HepG2 (cell line): ENCODE data around the gene AADAT.

Experiments
- ARNT ChIP-seq: fragments of 450-650 bp; IDR thresholded peaks from 2 replicates; pipeline ENCODE4 v1.6.1; 2017
- CHD2 ChIP-seq: IDR thresholded peaks from 2 replicates; pipeline ENCODE4 v1.6.1; 2011; ENCODE audit warnings: low read depth, low read length, improper control_type of control experiment
- PHF21A ChIP-seq: sonication (generic); formaldehyde crosslinking; IDR thresholded peaks from 2 replicates; pipeline ENCODE4 v1.5.0; 2020; ENCODE audit warnings: mild to moderate bottlenecking, missing genetic modification reagents
- ZBTB21 ChIP-seq: sonication (generic); formaldehyde crosslinking; IDR thresholded peaks from 2 replicates; pipeline ENCODE4 v1.4.0; 2020; ENCODE audit warnings: missing genetic modification reagents
- ZNF138 ChIP-seq: sonication (generic); formaldehyde crosslinking; IDR thresholded peaks from 2 replicates; pipeline ENCODE4 v1.5.0; 2020; ENCODE audit warnings: mild to moderate bottlenecking, low read depth, missing genetic modification reagents
- ZNF572 ChIP-seq: sonication (generic); formaldehyde crosslinking; IDR thresholded peaks from 2 replicates; pipeline ENCODE4 v1.5.1; 2020; ENCODE audit warnings: mild to moderate bottlenecking, missing genetic modification reagents
- ZNF761 ChIP-seq: sonication (generic); formaldehyde crosslinking; conservative IDR thresholded peaks from 2 replicates; pipeline ENCODE4 v1.4.0; 2020; ENCODE audit warnings: mild to moderate bottlenecking, missing genetic modification reagents
- TF ChIP-seq, protein P1 (sequence below): sonication (generic); formaldehyde crosslinking; IDR thresholded peaks from 2 replicates; pipeline ENCODE4 v1.4.0; 2020; ENCODE audit warnings: missing genetic modification reagents, borderline replicate concordance

GRCh38 chr4:170014359-170015011 lies 75.3 kb downstream of the AADAT start:
- TF ChIP-seq ZNF138 (CRISPR knock-in tag): no peak
- no peak for TF ChIP-seq PHF21A (CRISPR knock-in tag)
- no peak for TF ChIP-seq ZBTB21
- no peak for TF ChIP-seq CHD2
- no peak for TF ChIP-seq ARNT
- TF ChIP-seq, protein P1, sequence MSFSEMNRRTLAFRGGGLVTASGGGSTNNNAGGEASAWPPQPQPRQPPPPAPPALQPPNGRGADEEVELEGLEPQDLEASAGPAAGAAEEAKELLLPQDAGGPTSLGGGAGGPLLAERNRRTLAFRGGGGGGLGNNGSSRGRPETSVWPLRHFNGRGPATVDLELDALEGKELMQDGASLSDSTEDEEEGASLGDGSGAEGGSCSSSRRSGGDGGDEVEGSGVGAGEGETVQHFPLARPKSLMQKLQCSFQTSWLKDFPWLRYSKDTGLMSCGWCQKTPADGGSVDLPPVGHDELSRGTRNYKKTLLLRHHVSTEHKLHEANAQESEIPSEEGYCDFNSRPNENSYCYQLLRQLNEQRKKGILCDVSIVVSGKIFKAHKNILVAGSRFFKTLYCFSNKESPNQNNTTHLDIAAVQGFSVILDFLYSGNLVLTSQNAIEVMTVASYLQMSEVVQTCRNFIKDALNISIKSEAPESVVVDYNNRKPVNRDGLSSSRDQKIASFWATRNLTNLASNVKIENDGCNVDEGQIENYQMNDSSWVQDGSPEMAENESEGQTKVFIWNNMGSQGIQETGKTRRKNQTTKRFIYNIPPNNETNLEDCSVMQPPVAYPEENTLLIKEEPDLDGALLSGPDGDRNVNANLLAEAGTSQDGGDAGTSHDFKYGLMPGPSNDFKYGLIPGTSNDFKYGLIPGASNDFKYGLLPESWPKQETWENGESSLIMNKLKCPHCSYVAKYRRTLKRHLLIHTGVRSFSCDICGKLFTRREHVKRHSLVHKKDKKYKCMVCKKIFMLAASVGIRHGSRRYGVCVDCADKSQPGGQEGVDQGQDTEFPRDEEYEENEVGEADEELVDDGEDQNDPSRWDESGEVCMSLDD (CRISPR knock-in tag): no peak
- no peak for TF ChIP-seq ZNF572 (CRISPR knock-in tag)
- TF ChIP-seq ZNF761 (CRISPR knock-in tag): no peak
